ENCODE results near the gene ITGA3.

GRCh38 chr17:50013079-50013478, 42.8 kb upstream of the ITGA3 start:
- no peak for TF ChIP-seq CTCF (IDR thresholded peaks at IDR 0.05)
- no peak for TF ChIP-seq POLR2A (IDR thresholded peaks at IDR 0.05)

Measured in upper lobe of left lung (tissue), 4 donors.